GM21717 (cell line): ENCODE measurements around the gene CPLANE2.
"Not testable (repeated sequence)": the region's sequence is repeated elsewhere in the genome, so short reads cannot be mapped to it uniquely, and the experiment has no call there.

Experiments used
- ATAC-seq: cut with Tn5 transposase; IDR thresholded peaks from one replicate; pipeline ENCODE4 v1.9.1; 2021; ENCODE audit warnings: mild to moderate bottlenecking, moderate library complexity; ENCODE audit not compliant: unreplicated experiment

CPLANE2 gene

GRCh38 chr1:16236511-16237342 lies at the start of gene CPLANE2:
Gene CPLANE2 (minus strand): TSS chr1:16237183. CDS start chr1:16236742, 441 bp downstream.
- peak; percentile 74 for ATAC-seq

- no peak for ATAC-seq
These were observed 49.1 kb upstream of the CPLANE2 start for GRCh38 chr1:16286122-16286521.

- no peak for ATAC-seq
These were observed 44.8 kb upstream of the CPLANE2 start for GRCh38 chr1:16281765-16282164.

GRCh38 chr1:16279186-16279585 lies 42.2 kb upstream of the CPLANE2 start:
- ATAC-seq, result no peak

GRCh38 chr1:16276302-16277030 lies 39.5 kb upstream of the CPLANE2 start:
- no peak for ATAC-seq

- no peak for ATAC-seq
These were observed 38.6 kb upstream of the CPLANE2 start for GRCh38 chr1:16275591-16275990.

- no peak for ATAC-seq
These were observed 30.8 kb upstream of the CPLANE2 start for GRCh38 chr1:16267690-16268180.

- ATAC-seq, result no peak
These were observed 29.6 kb upstream of the CPLANE2 start for GRCh38 chr1:16266411-16267118.

GRCh38 chr1:16262067-16262466 lies 25.1 kb upstream of the CPLANE2 start:
- ATAC-seq, result no peak

- ATAC-seq, result no peak
These were observed 23.8 kb upstream of the CPLANE2 start for GRCh38 chr1:16260814-16261213.

- ATAC-seq, result no peak
These were observed 21.7 kb upstream of the CPLANE2 start for GRCh38 chr1:16258591-16259135.

- ATAC-seq, result no peak
These were observed 21.0 kb upstream of the CPLANE2 start for GRCh38 chr1:16257968-16258367.

- ATAC-seq, result not testable (repeated sequence)
These were observed 20.6 kb upstream of the CPLANE2 start for GRCh38 chr1:16257556-16257955.

- ATAC-seq, result no peak
These were observed 19.5 kb upstream of the CPLANE2 start for GRCh38 chr1:16256478-16256877.

GRCh38 chr1:16254263-16254928 lies 17.4 kb upstream of the CPLANE2 start:
- no peak for ATAC-seq

GRCh38 chr1:16253332-16253922 lies 16.4 kb upstream of the CPLANE2 start:
- ATAC-seq, result no peak

- ATAC-seq, result no peak
These were observed 15.9 kb upstream of the CPLANE2 start for GRCh38 chr1:16252912-16253311.

- no peak for ATAC-seq
These were observed 14.4 kb upstream of the CPLANE2 start for GRCh38 chr1:16251381-16251780.

- ATAC-seq, result no peak
These were observed 13.7 kb upstream of the CPLANE2 start for GRCh38 chr1:16250524-16251251.
